GM12872 (cell line): ENCODE results near the gene GEMIN7.

Experiments used
- TF ChIP-seq, protein P1 (sequence below): IDR thresholded peaks from 3 replicates; pipeline ENCODE4 v1.5.1; 2011; ENCODE audit warnings: low read depth, mild to moderate bottlenecking, low read length, moderate library complexity; ENCODE audit not compliant: insufficient read depth

GEMIN7 gene

DNA sequence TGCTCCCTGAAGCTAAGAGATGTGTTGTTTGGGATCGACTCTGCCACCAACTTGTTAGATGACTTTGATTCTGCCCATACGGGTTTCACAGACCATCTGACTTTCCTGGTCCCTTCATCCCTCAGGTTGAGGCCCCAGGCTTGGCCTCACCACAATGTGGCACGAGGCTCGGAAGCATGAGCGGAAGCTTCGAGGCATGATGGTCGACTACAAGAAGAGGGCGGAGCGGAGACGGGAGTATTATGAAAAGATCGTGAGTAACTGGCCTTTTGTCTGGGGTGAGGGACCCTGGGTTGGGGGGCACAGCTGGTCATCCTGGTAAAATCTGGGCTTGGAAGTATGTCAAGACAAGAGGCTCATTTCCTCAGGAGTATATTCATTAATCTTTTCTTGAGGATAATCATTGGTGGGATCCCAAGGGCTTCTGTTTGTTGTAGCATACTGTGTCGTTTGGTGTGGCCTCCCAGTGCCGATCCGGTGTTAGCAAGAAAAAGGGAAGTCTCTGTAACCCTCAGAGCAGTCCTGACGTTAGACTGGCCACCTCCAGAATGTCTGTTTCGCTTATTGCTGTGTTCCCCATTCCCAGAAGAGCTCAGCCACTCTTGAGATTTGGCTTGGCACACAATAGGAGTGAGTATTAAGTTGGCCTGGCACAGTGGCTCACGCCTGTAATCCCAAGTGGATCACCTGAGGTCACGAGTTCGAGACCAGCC is 38.8 kb upstream of the GEMIN7 start:
- TF ChIP-seq, protein P1, sequence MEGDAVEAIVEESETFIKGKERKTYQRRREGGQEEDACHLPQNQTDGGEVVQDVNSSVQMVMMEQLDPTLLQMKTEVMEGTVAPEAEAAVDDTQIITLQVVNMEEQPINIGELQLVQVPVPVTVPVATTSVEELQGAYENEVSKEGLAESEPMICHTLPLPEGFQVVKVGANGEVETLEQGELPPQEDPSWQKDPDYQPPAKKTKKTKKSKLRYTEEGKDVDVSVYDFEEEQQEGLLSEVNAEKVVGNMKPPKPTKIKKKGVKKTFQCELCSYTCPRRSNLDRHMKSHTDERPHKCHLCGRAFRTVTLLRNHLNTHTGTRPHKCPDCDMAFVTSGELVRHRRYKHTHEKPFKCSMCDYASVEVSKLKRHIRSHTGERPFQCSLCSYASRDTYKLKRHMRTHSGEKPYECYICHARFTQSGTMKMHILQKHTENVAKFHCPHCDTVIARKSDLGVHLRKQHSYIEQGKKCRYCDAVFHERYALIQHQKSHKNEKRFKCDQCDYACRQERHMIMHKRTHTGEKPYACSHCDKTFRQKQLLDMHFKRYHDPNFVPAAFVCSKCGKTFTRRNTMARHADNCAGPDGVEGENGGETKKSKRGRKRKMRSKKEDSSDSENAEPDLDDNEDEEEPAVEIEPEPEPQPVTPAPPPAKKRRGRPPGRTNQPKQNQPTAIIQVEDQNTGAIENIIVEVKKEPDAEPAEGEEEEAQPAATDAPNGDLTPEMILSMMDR, result no peak

DNA sequence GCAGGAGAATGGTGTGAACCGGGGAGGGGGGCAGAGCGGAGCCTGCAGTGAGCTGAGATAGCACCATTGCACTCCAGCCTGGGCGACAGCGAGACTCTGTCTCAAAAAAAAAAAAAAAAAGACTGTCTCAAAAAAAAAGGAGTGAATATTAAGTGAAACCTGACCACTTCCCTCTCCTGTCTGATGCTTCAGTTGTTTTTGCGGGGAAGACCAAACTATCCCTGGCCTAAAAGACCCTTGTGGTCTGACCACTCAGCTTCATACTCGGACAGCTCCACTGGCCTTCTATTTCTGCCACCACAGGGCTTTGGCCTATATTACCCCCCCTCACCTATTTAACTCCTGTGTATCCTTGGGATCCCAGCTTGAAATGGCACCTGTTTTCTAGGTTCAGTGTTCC is 37.9 kb upstream of the GEMIN7 start:
- TF ChIP-seq, protein P1, result no peak

DNA sequence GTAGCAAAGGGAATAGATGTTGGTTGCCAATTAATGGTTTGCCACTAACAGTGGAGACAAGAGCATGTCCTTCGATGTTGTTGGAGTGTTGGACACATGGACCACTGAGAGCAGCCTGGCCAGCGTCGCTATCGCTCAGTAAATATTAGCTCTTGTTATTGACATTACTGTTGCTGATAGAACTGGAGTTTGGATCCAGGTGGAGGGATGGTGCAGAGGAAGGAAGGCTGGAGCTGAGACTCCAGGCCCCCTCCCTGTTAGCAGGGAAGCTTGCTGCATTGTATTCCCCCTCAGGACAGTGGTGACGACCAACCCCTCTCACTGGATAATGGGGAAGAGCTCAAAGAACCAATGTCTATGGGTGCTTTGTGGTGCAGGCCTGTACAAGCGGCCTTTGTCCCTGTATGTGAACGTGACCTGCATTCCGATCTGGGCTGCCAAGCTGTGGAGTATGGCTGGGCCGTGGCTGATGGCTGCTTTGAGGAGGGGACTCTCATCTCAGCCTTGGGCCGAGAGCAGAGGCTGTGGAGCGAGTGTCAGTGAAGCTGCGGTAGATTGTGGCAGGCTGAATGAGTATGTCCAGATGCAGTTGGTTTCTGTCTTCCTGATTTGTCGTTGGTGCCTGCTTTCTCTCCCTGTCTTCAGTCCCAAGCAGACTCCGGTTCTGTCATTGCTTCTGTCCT is 33.2 kb upstream of the GEMIN7 start:
- TF ChIP-seq, protein P1, result no peak

DNA sequence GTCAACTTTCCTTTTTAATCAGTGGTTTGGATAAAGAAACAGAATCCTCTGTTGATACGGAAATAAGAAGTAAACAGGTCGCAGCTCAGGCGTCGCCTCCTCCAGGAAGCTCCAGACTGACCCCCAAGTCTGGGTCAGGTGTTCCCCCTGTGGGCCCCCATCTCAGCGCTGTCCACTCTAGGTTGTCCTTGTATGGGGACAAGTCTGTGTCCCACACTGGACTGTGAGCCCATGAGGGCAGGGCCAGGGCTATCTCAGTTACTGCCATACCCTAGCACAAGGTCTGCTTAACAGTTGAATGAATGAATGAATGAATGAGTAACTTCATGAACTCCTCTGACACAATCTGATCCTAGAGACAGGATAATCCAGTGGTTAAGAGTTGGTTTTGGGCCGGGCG is 32.7 kb upstream of the GEMIN7 start:
- TF ChIP-seq, protein P1, result no peak

DNA sequence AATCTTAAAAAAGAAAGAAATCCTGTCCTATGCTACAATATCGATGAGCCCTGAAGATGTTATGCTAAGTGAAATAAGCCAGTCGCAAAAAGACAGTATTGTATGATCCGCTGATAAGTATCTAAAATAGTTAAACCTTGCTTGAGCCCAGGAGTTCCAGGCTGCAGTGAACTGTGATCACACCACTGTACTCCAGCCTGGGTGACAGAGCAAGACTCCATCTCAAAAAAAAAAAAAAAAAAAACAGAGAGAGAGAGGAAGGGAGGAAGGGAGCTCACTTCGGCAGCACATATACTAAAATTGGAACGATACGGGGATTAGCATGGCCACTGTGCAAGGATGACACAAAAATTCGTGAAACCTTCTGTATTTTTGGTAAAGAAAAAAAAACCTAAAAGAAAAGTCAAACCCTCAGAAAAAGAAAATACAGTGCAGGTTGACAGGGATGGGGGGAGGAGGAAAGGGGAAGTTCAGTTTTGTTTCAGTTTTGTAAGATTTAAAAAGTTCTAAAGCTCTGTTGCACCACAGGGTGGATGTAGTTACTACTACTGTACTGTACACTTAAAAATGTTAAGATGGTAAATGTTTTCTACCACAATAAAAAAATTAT is 31.8 kb upstream of the GEMIN7 start:
- TF ChIP-seq, protein P1, result no peak

DNA sequence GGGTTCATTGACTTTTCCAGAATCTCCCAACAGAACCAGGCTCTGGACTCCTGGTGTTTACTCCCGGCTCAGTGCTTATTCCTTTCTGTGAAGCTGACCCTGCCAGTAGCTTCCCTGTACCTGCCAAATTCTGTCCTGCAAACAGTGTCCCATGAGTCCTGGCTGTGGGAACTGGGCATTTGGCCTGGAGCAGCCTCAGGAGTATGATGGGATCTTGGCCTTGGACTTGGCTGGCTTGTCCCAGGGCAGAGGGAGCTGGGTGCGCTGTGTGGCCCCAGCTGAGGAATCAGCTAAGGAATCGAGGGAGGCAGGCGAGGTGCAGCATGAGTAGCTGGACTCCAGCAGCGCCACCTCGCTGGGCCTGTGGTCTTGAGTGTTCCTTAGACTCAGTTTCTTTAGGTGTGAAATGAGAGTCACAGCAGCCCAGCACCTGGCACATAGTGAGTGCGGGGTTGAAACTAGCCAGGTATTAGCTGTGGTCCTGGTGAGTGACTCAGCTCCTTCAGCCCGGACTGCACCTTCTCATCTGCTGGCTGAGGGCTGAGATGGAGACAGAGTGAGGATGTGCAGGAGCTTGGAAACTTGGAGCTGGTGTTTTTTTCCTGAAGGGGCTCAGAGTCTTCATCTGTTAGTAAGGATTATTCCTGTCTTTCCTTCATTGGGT is 29.9 kb upstream of the GEMIN7 start:
- TF ChIP-seq, protein P1, result no peak

DNA sequence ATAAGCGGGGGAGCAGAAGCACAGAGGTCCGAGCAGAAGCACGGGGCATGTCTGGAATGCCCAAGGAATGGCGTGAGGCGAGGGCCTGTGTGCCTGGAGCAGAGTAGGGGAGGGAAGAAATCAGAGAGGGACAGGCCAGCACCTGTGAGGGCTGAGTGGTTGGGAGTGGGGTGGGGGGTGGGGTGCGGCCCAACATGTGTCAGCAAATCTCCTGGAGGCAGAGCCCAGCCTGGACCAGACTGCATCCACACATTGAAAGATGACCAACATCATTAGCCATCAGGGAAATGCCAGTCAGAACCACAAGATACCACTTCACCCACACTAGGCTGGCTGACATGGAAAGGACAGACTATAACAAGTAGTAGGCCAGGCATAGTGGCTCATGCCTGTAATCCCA is 29.0 kb upstream of the GEMIN7 start:
- TF ChIP-seq, protein P1, result no peak
